HG03571 (cell line): Measurements from ENCODE around the gene OSBPL10.

Source experiments
- ATAC-seq: cut with Tn5 transposase; IDR thresholded peaks from one replicate; pipeline ENCODE4 v1.9.1; 2021; ENCODE audit not compliant: unreplicated experiment

Gene OSBPL10

GRCh38 chr3:31754575-31755278, 226.3 kb downstream of the OSBPL10 start:
- ATAC-seq: peak; percentile 75

GRCh38 chr3:31753050-31753425, 228.0 kb downstream of the OSBPL10 start:
- ATAC-seq: no peak

- no peak for ATAC-seq
These were observed 228.6 kb downstream of the OSBPL10 start for GRCh38 chr3:31752305-31753049.

GRCh38 chr3:31750341-31750740, 230.7 kb downstream of the OSBPL10 start:
- no peak for ATAC-seq

GRCh38 chr3:31748933-31749295, 232.1 kb downstream of the OSBPL10 start:
- ATAC-seq: no peak

GRCh38 chr3:31748281-31748932, 232.7 kb downstream of the OSBPL10 start:
- ATAC-seq: no peak

- no peak for ATAC-seq
These were observed 233.3 kb downstream of the OSBPL10 start for GRCh38 chr3:31747785-31748184.

GRCh38 chr3:31744913-31745312, 236.1 kb downstream of the OSBPL10 start:
- no peak for ATAC-seq

- ATAC-seq: no peak
These were observed 237.6 kb downstream of the OSBPL10 start for GRCh38 chr3:31743331-31744089.

- no peak for ATAC-seq
These were observed 240.7 kb downstream of the OSBPL10 start for GRCh38 chr3:31740397-31740796.

- no peak for ATAC-seq
These were observed 242.7 kb downstream of the OSBPL10 start for GRCh38 chr3:31738412-31738811.

GRCh38 chr3:31735667-31736066, 245.4 kb downstream of the OSBPL10 start:
- no peak for ATAC-seq

- ATAC-seq: no peak
These were observed 247.8 kb downstream of the OSBPL10 start for GRCh38 chr3:31733234-31733667.

- no peak for ATAC-seq
These were observed 248.5 kb downstream of the OSBPL10 start for GRCh38 chr3:31732548-31732947.

GRCh38 chr3:31729573-31729972, 251.5 kb downstream of the OSBPL10 start:
- no peak for ATAC-seq

- ATAC-seq: no peak
These were observed 252.0 kb downstream of the OSBPL10 start for GRCh38 chr3:31729082-31729481.

GRCh38 chr3:31728403-31728802, 252.7 kb downstream of the OSBPL10 start:
- ATAC-seq: no peak

- ATAC-seq: no peak
These were observed 255.1 kb downstream of the OSBPL10 start for GRCh38 chr3:31725976-31726375.

- no peak for ATAC-seq
These were observed 255.5 kb downstream of the OSBPL10 start for GRCh38 chr3:31725568-31725967.

GRCh38 chr3:31724651-31725050, 256.4 kb downstream of the OSBPL10 start:
- ATAC-seq: no peak

GRCh38 chr3:31724116-31724515, 256.9 kb downstream of the OSBPL10 start:
- ATAC-seq: no peak
